ENCODE data around the gene MYLK. TPM values are rescaled to one million over a fixed set of nuclear protein-coding genes. Genes with fewer than 3 reads are reported as not detected.

MYLK gene
- total RNA-seq, 4 donors from 2014 or later: 24.6 to 47.0 (median 39.2) TPM

- TF ChIP-seq POLR2AphosphoS5 (IDR thresholded peaks at IDR 0.05) (no peak), EP300 (IDR thresholded peaks at IDR 0.05) (no peak), POLR2A (IDR thresholded peaks at IDR 0.05) (no peak)
- TF ChIP-seq, protein P1, sequence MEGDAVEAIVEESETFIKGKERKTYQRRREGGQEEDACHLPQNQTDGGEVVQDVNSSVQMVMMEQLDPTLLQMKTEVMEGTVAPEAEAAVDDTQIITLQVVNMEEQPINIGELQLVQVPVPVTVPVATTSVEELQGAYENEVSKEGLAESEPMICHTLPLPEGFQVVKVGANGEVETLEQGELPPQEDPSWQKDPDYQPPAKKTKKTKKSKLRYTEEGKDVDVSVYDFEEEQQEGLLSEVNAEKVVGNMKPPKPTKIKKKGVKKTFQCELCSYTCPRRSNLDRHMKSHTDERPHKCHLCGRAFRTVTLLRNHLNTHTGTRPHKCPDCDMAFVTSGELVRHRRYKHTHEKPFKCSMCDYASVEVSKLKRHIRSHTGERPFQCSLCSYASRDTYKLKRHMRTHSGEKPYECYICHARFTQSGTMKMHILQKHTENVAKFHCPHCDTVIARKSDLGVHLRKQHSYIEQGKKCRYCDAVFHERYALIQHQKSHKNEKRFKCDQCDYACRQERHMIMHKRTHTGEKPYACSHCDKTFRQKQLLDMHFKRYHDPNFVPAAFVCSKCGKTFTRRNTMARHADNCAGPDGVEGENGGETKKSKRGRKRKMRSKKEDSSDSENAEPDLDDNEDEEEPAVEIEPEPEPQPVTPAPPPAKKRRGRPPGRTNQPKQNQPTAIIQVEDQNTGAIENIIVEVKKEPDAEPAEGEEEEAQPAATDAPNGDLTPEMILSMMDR (IDR thresholded peaks at IDR 0.05): no peak
- no peaks in the 10 kb centered on the region for H3K9me3 ChIP-seq
- no peak for DNase-seq (ENCODE audit: low spot score in 2 of 2)
- no peak overlapping the region for H3K27ac ChIP-seq
- H3K27me3 ChIP-seq: no peaks in the 10 kb centered on the region
- no peaks in the 10 kb centered on the region for H3K36me3 ChIP-seq
- H3K4me3 ChIP-seq: no peak overlapping the region
- H3K4me1 ChIP-seq: peaks cover 18% of the 10 kb centered on the region
- WGBS: 78% methylated on average over 1 of the region's 5 CpGs
Measured at GRCh38 chr3:123803521-123803920, 80.6 kb downstream of the MYLK start.

DNA sequence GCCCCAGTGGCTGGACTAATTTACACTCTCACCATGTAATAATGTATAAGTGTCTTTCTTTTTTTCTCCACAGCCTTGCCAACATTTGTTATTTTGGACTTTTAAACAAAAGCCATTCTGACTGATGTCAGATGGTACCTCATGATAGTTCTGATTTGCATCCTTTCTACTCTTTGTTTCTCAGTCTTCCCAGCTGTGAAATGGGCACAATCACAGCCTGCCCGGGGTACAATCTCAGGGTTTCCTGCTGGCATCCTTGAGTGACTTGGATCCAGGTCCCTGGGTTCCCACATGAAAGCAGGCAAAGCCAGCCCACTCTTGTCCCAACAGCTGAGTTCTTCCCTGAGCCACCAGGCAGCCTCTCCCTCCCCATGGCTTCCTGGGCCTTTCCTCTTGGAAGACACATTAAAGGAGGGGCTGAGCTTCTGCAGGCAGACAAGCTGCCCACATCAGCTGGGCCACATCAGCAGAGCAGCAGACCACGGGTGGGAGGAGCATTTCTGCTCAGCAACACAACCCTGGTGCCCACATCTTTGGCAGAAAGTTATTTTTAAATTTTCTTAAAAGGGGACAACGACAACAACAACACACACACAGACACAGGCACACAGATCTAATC is 82.0 kb downstream of the MYLK start:
- TF ChIP-seq, protein P1 (IDR thresholded peaks at IDR 0.05): no peak
- TF ChIP-seq POLR2A (IDR thresholded peaks at IDR 0.05) (no peak), POLR2AphosphoS5 (IDR thresholded peaks at IDR 0.05) (no peak), EP300 (IDR thresholded peaks at IDR 0.05) (no peak)
- H3K27ac ChIP-seq: no peak overlapping the region
- WGBS: 64% methylated on average over 3 of the region's 3 CpGs
- no peaks in the 10 kb centered on the region for H3K36me3 ChIP-seq
- H3K27me3 ChIP-seq: no peaks in the 10 kb centered on the region
- peaks cover 10% of the 10 kb centered on the region for H3K4me1 ChIP-seq
- no peaks in the 10 kb centered on the region for H3K9me3 ChIP-seq
- H3K4me3 ChIP-seq: no peak overlapping the region
- DNase-seq (ENCODE audit: low spot score in 2 of 2): no peak

GRCh38 chr3:123801474-123801873 is 82.7 kb downstream of the MYLK start:
- Histone ChIP-seq H3K9me3 (no peaks in the 10 kb centered on the region), H3K27me3 (no peaks in the 10 kb centered on the region), H3K36me3 (no peaks in the 10 kb centered on the region), H3K4me3 (no peak overlapping the region), H3K4me1 (peaks cover 10% of the 10 kb centered on the region), H3K27ac (no peak overlapping the region)
- no peak for DNase-seq (ENCODE audit: low spot score in 2 of 2)
- TF ChIP-seq, protein P1 (IDR thresholded peaks at IDR 0.05): no peak
- TF ChIP-seq EP300 (IDR thresholded peaks at IDR 0.05) (no peak), POLR2AphosphoS5 (IDR thresholded peaks at IDR 0.05) (no peak), POLR2A (IDR thresholded peaks at IDR 0.05) (no peak)

DNA sequence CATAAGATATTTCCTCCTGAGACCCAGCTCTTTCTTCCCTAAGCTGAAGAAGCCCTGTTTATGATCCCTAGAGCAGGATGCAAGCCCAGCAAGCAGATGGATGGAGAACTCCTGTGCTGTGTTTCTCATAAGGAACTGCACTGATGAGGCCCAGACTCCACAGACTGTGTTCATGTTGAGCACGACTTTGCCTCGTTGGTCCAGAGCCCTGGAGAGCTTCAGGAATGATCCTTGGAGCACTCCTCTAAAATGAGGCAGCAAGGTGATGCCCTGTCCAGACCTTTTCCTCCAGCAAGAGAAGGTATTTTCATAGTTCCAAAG is 83.8 kb downstream of the MYLK start:
- DNase-seq (ENCODE audit: low spot score in 2 of 2): no peak
- TF ChIP-seq, protein P1 (IDR thresholded peaks at IDR 0.05): no peak
- TF ChIP-seq EP300 (IDR thresholded peaks at IDR 0.05): no peak
- TF ChIP-seq POLR2AphosphoS5 (IDR thresholded peaks at IDR 0.05): no peak
- TF ChIP-seq POLR2A (IDR thresholded peaks at IDR 0.05): no peak
- H3K36me3 ChIP-seq: no peaks in the 10 kb centered on the region
- H3K4me3 ChIP-seq: peak overlapping the region; percentile 34
- H3K9me3 ChIP-seq: no peaks in the 10 kb centered on the region
- 35% methylated on average over 2 of the region's 2 CpGs for WGBS
- H3K27me3 ChIP-seq: no peaks in the 10 kb centered on the region
- H3K27ac ChIP-seq: peak overlapping the region; percentile 65
- peaks cover 10% of the 10 kb centered on the region for H3K4me1 ChIP-seq

DNA sequence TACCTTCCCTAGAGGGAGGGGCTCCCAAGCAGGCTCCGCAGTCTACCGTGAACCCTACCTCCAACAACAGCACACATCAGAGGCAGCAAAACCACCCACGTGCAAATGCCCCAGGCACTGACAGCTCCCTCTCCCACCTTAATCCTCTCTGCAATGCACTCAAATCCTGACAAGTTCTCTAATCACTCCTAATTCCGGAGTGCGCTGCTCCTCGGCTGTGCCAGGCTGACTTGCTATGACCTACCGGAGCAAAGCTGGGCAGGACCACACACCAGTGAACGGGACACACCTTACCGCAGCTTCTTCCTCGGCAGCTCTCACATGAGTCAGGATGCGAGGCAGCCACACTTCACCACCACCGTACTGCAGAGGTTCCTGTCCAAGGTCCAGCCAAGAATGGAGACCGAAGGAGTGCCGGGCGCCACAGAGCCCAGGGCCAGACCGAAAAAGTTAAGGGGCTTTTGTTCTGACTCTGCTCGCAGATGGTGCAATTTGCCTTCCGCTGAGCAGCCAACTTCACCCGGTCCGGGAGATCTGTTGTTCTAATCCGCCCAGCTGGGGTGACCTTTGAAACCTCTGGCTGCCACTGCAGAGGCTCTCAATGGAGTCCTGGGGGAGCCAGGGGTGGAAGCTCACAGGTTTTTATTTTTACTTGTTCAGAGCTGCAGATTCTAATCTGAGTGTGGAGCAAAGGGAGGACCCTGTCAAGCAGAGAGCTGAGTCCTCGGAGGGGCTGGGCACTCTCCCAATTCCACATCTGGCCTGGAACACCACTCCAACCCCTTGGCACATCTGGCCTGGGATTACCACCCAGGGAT is 84.4 kb downstream of the MYLK start:
- no peaks in the 10 kb centered on the region for H3K27me3 ChIP-seq
- 22% methylated on average over 10 of the region's 22 CpGs for WGBS
- H3K4me1 ChIP-seq: peaks cover 10% of the 10 kb centered on the region
- TF ChIP-seq POLR2AphosphoS5 (IDR thresholded peaks at IDR 0.05) (no peak), EP300 (IDR thresholded peaks at IDR 0.05) (no peak), POLR2A (IDR thresholded peaks at IDR 0.05) (no peak)
- TF ChIP-seq, protein P1 (IDR thresholded peaks at IDR 0.05): no peak
- H3K9me3 ChIP-seq: no peaks in the 10 kb centered on the region
- peak overlapping the region; percentile 65 for H3K27ac ChIP-seq
- H3K36me3 ChIP-seq: no peaks in the 10 kb centered on the region
- DNase-seq (ENCODE audit: low spot score in 2 of 2): no peak
- peak overlapping the region; percentile 34 for H3K4me3 ChIP-seq

All from suprapubic skin (tissue), 4 donors.